ENCODE results near the gene CACNB4. TPM values are rescaled to one million over a fixed set of nuclear protein-coding genes. Genes with fewer than 3 reads are reported as not detected.
A peak's percentile ranks its signal among the peaks of the same experiment; 100 is the strongest.

The CACNB4 gene
- total RNA-seq, 1 donor: 0.43 TPM

- H3K4me3 ChIP-seq (ENCODE audit: low read depth, low read length): no peak overlapping the region
- TF ChIP-seq CTCF (IDR thresholded peaks at IDR 0.05; ENCODE audit: insufficient read depth, low read depth, low read length): no peak
- DNase-seq (ENCODE audit: low read depth): no peak
These were observed 264.9 kb downstream of the CACNB4 start for GRCh38 chr2:151833984-151834383.

GRCh38 chr2:151830961-151831360, 267.9 kb downstream of the CACNB4 start:
- H3K4me3 ChIP-seq (ENCODE audit: low read depth, low read length): no peak overlapping the region
- DNase-seq (ENCODE audit: low read depth): no peak
- TF ChIP-seq CTCF (IDR thresholded peaks at IDR 0.05; ENCODE audit: insufficient read depth, low read depth, low read length): no peak

GRCh38 chr2:151828890-151829324, 269.9 kb downstream of the CACNB4 start:
- DNase-seq (ENCODE audit: low read depth): no peak
- H3K4me3 ChIP-seq (ENCODE audit: low read depth, low read length): peak overlapping the region; percentile 76
- TF ChIP-seq CTCF (IDR thresholded peaks at IDR 0.05; ENCODE audit: insufficient read depth, low read depth, low read length): no peak

- peak within 1 kb of the TSS; percentile 76 for H3K4me3 ChIP-seq (ENCODE audit: low read depth, low read length)
- no peak for TF ChIP-seq CTCF (IDR thresholded peaks at IDR 0.05; ENCODE audit: insufficient read depth, low read depth, low read length)
- DNase-seq (ENCODE audit: low read depth): peak; percentile 97
These were observed 270.5 kb downstream of the CACNB4 start, which contains the start of gene ARL5A for GRCh38 chr2:151828143-151828889. Gene ARL5A (minus strand): TSS chr2:151828421. CDS start chr2:151828176, 245 bp downstream.

- no peak for TF ChIP-seq CTCF (IDR thresholded peaks at IDR 0.05; ENCODE audit: insufficient read depth, low read depth, low read length)
- H3K4me3 ChIP-seq (ENCODE audit: low read depth, low read length): peak overlapping the region; percentile 76
- DNase-seq (ENCODE audit: low read depth): peak; percentile 16
These were observed 271.2 kb downstream of the CACNB4 start for GRCh38 chr2:151827564-151828142.

GRCh38 chr2:151826737-151827157, 272.1 kb downstream of the CACNB4 start:
- TF ChIP-seq CTCF (IDR thresholded peaks at IDR 0.05; ENCODE audit: insufficient read depth, low read depth, low read length): no peak
- H3K4me3 ChIP-seq (ENCODE audit: low read depth, low read length): peak overlapping the region; percentile 76
- peak; percentile 42 for DNase-seq (ENCODE audit: low read depth)

All from fibroblast of villous mesenchyme (primary cell).